GM18511 (cell line): Measurements from ENCODE around the gene SIAH3.

Experiments used
- ATAC-seq: cut with Tn5 transposase; IDR thresholded peaks from one replicate; pipeline ENCODE4 v1.9.1; 2021; ENCODE audit warnings: mild to moderate bottlenecking, moderate library complexity; ENCODE audit not compliant: unreplicated experiment

The SIAH3 gene

DNA sequence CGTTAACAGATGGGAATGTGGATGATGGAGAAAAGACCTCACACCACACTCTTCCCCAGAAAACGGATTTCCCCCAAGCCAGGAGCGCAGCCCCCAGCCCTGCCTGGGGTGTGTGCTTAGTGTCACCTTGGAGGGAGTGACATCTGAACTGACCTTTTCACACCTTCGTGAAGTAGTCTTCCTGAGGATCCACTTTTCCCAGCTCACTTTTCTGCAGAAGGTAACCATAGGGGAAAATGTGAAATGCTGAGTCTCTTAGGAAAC, 26.2 kb downstream of the SIAH3 start:
- ATAC-seq: no peak

DNA sequence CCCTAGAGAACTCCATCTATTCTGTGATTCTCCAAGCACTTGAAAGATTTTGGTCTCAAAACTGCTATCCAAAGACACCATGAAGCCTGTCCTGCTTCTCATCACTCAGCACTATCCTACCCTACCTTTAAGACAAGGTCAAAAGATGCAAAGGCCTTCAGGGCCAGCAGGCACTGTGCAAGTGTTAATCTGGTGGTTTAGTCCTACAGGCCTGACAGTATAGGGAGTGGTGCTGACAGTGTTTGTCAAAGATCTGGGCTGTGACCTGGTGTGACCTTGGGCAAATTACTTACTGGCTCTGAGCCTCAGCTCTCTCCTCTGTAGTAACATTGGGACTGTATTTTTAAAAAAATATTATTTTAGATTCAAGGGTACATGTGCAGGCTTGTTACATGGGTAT, 28.0 kb downstream of the SIAH3 start:
- no peak for ATAC-seq

DNA sequence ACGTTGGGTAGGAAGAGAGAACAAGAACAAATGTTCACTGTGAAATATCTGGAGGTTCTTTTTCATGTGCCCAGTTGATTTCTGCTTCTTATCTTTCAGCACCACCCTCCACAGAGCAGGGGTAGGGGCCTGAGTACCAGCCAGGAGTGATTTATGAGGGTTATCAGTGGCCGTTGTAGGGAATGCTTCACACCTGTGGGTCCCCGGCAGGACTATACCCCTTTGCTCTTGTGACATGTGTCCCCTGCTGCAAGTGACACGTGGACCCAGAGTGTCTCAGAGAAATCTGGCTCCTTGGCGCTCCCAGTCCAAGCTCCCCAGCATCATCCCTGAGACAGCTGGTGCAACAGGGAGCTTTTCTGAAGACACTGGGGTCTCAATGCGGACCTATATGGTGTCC, 29.7 kb downstream of the SIAH3 start:
- ATAC-seq: no peak

DNA sequence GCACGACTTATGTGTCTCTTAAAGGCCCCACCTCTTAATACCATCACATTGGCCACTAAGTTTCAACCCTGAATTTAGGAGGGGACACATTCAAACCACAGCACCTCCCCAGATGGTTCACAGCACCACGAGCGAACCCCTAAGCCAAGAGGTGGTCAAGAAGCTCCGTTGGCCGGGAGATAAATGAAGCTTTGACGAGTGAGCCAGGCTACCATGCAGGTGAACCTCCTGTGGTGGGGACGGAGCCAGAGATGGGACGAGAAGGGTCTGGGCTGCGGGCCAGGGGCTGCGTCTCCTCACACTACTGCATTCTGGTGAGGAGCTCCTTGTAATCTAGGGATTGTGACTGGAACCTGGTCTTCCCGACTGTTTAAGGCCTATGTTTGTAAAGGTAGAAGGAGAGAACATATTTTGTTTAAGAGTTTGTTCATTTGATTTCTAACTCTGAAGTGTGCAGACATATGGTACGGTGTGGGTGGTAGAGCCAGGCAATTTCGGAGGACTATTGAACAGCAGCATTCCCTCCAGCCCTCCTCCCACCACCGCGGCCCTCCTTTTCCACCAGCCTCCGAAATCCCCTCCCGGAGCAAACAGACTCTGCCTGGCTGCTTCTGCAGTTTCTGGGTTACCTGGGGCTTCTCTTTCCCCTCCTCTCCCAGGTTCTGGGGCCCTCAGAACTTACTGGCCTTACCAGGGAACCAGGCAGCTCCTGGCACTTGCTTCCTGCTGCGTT, 31.3 kb downstream of the SIAH3 start:
- ATAC-seq: no peak

DNA sequence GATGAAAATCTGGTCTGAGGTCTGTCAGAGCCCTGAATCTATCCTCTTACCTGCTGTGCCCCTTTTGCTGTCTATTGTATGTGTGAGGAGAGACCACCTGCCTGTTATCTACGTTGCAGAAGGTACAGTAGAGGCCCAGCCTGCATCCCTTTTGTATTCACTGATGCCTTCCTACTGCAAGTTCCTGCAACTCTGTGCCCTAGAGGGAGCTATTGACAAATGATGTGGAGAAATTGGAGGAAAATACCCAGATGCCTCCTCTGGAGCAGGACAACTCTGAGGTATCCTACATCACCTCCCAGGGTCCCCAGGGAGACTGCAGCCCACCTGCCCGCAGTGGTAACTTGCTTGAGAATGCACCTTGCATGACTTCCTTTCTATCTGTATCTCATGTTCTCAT, 33.7 kb downstream of the SIAH3 start:
- no peak for ATAC-seq

- ATAC-seq: no peak
Observed at GRCh38 chr13:45816427-45816826, 35.1 kb downstream of the SIAH3 start.

DNA sequence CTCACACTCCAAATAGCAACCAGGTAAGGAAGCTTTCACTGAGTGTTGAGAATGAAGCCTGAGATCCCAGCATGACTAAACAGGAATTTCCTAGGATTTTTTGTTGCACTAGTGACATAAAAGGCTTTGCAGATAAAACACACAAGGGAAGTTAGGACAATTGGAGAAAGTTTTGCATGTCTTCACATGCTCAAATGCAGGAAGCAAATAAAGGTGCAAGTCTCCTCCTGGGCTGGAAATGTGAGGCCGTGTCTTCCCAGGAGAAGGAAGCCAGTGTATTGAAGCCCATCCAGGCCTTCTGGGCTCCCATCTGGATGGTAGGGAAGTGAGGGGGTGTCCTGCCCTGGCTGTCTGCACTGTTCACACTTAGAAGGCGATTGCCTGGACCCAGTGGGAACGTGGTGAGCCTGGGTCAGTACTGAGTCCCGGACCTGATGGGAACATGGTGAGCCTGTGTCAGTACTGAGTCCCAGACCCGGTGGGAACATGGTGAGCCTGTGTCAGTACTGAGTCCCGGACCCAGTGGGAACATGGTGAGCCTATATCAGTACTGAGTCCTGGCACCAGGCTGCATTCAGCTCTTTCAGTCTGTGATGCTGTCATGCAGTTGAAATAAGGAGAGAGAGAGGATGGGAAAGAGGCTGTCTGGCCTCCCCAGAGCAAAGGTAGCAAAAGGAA, 38.7 kb downstream of the SIAH3 start:
- ATAC-seq: no peak

DNA sequence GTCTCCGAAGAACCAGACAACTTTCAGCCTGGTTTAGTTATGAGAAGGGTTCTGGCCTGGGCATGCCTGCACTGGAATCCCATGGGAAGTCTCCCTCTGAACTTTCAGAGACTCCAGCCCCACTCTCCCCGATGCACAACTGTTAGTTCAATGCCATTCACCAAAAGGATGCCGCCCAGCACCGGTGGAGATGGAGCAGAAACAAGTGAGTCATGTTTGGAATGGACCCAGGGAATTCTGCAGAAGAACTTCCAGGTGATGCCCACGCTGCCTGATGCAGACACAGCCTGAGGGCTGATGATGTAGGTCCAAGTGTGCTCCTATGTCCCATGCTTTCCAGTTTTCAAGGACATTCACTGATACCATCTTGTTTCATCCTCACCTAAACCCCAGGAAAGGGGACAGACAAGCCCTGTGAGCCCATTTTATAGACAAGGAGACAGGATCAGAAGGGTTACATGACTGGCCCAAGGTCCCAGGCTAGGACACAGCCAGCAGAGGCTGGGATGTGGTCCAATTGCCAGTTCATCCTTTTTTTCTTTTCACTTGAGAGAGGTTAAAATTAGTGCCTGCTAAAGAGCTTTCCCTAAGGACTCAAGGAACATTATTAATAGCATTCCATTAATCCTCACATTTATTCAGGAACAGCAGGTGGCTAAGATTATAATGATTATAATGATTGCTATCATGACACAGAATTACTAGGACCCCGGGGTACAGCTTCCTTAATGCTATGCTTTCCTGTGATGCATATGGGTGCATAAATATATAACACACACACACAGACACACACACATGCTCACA, 39.5 kb downstream of the SIAH3 start:
- no peak for ATAC-seq

- ATAC-seq: no peak
Observed at GRCh38 chr13:45809801-45810394, 41.7 kb downstream of the SIAH3 start.

- no peak for ATAC-seq
Observed at GRCh38 chr13:45808925-45809324, 42.6 kb downstream of the SIAH3 start.

GRCh38 chr13:45807520-45808099, 43.9 kb downstream of the SIAH3 start:
- no peak for ATAC-seq

DNA sequence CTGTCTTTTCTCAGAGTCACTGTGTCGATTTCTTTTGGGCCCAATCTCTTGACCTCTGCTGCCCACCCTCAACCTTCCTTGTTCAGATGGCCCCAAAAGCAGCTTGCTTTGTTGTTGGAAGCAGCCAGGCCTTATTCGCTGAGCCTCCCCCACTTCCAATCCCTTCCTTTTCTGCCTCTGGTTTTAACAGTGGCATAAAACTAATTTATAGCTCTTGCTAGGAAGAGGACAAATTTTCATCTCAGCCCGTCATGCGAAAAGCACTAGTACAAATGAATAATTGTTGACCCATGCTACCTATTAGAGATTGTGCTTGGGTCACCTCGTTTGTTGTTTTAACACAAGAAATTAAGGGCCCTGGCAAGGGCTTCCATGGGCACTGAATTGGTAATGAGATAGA, 51.1 kb downstream of the SIAH3 start:
- ATAC-seq: no peak

- no peak for ATAC-seq
Observed at GRCh38 chr13:45799451-45799850, 52.1 kb downstream of the SIAH3 start.

- ATAC-seq: no peak
Observed at GRCh38 chr13:45798851-45799250, 52.7 kb downstream of the SIAH3 start.

DNA sequence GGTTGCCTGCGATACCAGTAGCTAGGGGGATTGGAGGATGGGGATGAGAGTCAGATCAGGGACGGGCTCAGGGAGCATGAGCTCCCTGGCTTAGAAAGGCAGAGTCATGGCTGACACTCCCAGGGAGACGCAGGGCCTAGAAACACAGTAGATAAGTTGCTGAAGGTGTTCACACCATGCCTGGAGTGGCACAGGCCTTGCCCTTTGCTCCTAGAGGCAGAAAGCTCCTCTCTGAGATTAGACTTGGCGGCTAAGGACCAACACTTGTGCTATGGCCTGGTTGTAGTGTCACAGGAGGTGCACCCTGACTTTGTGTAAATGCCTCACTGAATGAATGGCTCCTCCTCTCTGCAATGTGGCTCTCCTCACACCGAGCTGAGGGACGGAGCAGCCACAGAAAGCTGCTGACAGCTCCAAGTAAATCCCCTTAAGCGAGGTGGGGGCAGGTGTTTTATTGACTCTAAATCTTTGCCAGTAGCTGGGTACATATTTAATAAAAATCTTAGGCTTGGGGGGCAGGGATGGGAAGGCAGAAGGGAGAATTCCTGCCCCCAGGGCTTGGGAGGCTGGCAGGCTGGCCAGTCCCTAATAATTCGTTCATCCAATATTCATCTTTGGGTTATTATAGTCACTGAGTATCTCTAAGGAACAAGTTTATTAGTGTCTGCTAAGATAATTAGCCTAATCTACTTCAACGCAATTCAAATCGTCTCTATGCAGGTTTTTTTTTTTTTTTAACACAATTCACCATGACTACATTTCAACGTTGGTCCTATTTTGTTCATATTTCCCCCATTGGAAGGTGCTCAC, 54.9 kb downstream of the SIAH3 start:
- no peak for ATAC-seq

GRCh38 chr13:45792827-45793303, 58.7 kb downstream of the SIAH3 start:
- no peak for ATAC-seq

DNA sequence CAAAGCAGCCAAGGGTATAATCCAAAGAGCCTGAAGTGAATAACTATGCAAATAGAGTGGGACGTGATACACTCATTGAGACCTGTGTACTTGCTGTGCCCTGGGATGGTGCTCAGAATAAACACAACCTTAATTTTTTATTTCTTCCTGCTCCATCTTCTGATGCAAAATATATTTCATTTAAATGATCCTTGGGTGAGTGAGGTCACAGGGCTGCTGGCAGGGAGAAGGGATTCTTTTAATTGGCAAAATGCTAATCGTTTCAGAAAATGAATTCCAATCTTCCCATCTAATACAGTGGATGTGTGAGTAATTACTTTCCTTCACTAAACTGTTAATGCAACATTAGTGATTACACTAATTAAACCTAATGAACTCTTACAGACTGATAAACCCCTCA, 63.5 kb downstream of the SIAH3 start:
- no peak for ATAC-seq

DNA sequence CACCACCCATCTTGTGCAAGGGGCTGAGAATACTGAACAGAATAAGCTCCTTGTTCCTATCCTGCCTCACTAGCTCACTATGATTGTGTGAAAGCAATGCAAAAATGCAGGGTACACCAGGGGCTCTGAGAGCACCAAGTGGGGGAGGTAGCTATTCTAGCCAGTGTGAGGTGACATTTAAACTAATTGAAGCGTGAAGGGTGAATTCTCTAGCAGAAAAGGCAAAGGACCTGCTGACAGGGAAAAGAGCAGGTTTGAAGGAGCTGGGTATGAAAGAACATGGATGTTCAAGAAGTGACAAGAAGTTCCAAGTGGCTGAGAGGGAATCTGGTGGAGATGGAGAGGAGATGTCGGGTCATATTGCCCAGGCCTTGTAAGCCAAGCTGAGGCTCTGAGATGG, 64.2 kb downstream of the SIAH3 start:
- no peak for ATAC-seq

DNA sequence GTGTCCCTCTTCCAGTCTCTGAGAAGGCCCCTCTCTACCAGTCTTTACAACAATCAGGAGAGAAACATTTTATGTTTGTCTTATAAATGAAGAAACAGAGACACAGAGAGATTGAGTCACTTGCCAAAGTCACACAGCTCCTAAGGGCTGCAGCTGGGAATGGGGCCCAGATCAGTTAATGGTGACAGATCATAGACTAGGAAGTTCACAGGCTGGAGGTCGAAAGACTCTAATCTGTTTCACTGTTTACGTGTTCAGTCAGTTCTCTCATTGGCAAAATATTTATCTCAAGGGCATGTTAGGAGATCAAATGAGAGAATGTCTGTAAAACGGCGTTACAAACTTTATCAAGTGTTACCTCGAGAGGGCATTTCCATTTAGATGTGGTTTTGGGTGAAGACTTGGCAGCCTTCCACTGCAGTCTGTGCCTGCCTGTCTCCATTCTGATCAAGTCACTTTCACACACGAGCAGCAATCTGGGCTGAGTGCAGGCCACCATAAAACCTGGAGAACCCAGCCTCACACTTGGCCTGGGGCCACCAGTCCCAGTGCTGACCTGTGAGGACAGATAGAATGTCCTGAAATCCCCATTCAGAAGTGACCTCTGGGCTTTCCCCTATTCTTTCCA, 65.1 kb downstream of the SIAH3 start:
- ATAC-seq: no peak
